OCI-LY3 (cell line): ENCODE data around the gene ASCC1.

Source experiments
- CTCF ChIP-seq: fragments of 200-600, 300-600 bp; sonication (generic); IDR thresholded peaks from 2 replicates; pipeline ENCODE4 v1.5.1; 2014; ENCODE audit warnings: antibody characterized with exemption, low read length, low read depth
- EZH2phosphoT487 ChIP-seq: fragments of 200-600 bp; shearing (Covaris generic); IDR thresholded peaks from 2 replicates; pipeline ENCODE4 v1.6.1; 2018; ENCODE audit warnings: antibody characterized with exemption, mixed run types, low read depth

GRCh38 chr10:72226418-72227027 is 10.4 kb upstream of the ASCC1 start:
- no peak for TF ChIP-seq CTCF
- TF ChIP-seq EZH2phosphoT487, result no peak
